ENCODE measurements around the gene ANKMY1.

DNA sequence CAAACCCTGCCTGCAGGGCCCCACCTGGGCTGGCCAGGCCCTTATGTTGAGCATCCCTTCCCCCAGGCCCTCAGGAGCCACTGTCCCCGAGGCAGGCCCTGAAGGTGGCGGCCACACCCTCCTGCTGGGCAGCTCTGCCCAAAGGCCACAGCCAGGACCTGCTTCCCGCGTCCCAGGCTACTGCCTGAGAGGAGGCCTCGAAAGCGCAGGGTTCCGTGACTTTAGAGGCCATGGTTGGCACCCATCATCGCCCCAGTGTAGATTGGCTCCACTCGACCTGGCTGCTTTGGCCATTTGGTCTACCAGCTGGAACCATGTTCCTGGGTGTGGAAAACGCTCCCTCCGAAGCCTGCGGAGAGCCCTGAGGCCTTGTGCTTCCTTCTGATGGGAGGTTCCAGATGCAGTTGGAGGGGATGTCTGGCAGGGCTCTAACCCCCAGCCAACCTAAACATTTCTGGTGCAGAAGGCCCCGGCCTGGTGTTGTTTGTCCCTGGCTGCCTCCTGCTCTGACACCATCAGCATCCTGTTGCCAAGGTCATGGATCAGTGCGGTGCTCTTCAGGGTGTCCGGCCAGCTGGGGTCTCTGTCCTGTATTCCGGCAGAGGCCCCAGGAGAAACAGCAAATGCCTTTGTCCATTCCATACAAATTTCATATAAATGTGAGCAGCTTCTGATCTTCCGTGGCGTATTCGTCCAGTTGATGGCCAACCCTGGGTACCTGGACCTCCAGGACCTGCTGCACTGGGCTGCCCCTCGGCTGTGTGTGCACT is 43.5 kb upstream of the ANKMY1 start:
- TF ChIP-seq, protein P1, sequence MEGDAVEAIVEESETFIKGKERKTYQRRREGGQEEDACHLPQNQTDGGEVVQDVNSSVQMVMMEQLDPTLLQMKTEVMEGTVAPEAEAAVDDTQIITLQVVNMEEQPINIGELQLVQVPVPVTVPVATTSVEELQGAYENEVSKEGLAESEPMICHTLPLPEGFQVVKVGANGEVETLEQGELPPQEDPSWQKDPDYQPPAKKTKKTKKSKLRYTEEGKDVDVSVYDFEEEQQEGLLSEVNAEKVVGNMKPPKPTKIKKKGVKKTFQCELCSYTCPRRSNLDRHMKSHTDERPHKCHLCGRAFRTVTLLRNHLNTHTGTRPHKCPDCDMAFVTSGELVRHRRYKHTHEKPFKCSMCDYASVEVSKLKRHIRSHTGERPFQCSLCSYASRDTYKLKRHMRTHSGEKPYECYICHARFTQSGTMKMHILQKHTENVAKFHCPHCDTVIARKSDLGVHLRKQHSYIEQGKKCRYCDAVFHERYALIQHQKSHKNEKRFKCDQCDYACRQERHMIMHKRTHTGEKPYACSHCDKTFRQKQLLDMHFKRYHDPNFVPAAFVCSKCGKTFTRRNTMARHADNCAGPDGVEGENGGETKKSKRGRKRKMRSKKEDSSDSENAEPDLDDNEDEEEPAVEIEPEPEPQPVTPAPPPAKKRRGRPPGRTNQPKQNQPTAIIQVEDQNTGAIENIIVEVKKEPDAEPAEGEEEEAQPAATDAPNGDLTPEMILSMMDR (conservative IDR thresholded peaks at IDR 0.05; ENCODE audit: low read depth, low read length) = no peak
- TF ChIP-seq EZH2 (IDR thresholded peaks at IDR 0.05; ENCODE audit: low read length, unreplicated experiment) = no peak

All from PC-3 (cell line).